WERI-Rb-1 (cell line): Measurements from ENCODE around the gene NT5DC3.

Source experiments
- DNase-seq: peaks from one replicate; pipeline ENCODE4 v3.0.0-alpha.2; 2020
- H3K27ac ChIP-seq: fragments of 250-450 bp; sonication (Bioruptor Pico); 2 replicates; pipeline ENCODE4 v1.5.1; 2020; ENCODE audit warnings: mild to moderate bottlenecking, moderate library complexity
- H3K27me3 ChIP-seq: fragments of 250-450 bp; sonication (Bioruptor Pico); 2 replicates; pipeline ENCODE4 v1.5.1; 2021; ENCODE audit warnings: mild to moderate bottlenecking, low read depth, moderate library complexity; ENCODE audit not compliant: insufficient read depth, severe bottlenecking
- H3K36me3 ChIP-seq: fragments of 250-450 bp; sonication (Bioruptor Pico); 2 replicates; pipeline ENCODE4 v1.5.1; 2020; ENCODE audit warnings: mild to moderate bottlenecking, moderate library complexity
- H3K4me3 ChIP-seq: 2 replicates; pipeline ENCODE4 v1.5.1; 2011; ENCODE audit warnings: low read depth, mild to moderate bottlenecking, control low read depth, low read length
- H3K9me3 ChIP-seq: fragments of 250-450 bp; sonication (Bioruptor Pico); 2 replicates; pipeline ENCODE4 v1.5.1; 2021; ENCODE audit warnings: mild to moderate bottlenecking, moderate library complexity; ENCODE audit not compliant: severe bottlenecking
- TF ChIP-seq, protein P1 (sequence below): IDR thresholded peaks from 2 replicates; pipeline ENCODE4 v1.5.1; 2011; ENCODE audit warnings: low read depth, mild to moderate bottlenecking, control low read depth, inconsistent platforms, low read length

The NT5DC3 gene

DNA sequence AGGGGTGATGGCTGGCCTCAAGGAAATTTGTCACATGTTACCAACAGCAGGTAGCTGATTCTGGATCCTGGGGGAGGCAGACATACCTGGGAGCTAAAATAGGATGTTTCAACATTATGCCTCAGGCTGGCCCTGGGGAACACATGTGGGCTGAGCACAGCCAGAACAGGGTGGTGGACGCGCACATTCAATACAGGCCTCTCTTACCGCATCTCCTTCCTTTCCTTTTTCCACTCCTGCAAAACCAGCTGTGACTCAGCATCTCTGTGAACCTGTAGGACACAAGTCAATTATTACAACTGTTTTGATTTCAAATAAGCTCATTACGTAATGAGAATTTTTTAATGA is 61.0 kb downstream of the NT5DC3 start:
- no peaks in the 10 kb centered on the region for H3K9me3 ChIP-seq
- H3K27me3 ChIP-seq: no peaks in the 10 kb centered on the region
- H3K27ac ChIP-seq: no peak overlapping the region
- no peak overlapping the region for H3K4me3 ChIP-seq
- DNase-seq: no peak
- TF ChIP-seq, protein P1, sequence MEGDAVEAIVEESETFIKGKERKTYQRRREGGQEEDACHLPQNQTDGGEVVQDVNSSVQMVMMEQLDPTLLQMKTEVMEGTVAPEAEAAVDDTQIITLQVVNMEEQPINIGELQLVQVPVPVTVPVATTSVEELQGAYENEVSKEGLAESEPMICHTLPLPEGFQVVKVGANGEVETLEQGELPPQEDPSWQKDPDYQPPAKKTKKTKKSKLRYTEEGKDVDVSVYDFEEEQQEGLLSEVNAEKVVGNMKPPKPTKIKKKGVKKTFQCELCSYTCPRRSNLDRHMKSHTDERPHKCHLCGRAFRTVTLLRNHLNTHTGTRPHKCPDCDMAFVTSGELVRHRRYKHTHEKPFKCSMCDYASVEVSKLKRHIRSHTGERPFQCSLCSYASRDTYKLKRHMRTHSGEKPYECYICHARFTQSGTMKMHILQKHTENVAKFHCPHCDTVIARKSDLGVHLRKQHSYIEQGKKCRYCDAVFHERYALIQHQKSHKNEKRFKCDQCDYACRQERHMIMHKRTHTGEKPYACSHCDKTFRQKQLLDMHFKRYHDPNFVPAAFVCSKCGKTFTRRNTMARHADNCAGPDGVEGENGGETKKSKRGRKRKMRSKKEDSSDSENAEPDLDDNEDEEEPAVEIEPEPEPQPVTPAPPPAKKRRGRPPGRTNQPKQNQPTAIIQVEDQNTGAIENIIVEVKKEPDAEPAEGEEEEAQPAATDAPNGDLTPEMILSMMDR: no peak
- H3K36me3 ChIP-seq: peaks cover 24% of the 10 kb centered on the region

DNA sequence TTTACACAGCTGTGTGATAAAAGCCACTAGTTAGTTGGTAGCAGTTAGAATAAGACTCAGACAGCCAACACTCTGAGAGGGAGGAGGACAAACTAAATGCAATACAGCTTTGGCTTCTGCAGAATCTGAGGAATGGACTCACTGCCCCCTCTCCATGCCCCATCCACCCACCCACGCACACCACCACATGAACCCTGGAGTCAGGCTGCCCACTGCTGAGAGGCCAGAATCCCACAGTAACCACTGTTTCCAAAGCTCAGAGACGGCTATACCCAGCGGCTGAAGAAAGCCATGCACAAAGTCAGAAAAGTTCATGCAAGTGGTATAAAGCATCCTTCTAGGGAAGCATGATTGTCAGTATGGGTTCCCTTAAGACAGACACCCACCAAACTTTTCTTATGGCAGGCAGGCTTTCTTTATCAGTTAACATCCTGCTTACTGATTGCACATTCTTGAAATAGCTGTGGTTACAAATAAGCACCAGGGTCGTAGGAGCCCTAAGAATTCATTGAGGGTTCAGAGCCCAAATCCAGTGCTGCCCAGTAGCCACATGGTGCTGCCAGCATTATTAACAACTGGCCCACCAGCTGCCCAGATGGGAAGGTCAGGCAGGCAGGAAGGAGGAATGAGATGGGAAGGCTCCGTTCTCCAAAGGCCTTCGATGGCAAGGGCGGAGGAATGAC is 61.5 kb downstream of the NT5DC3 start:
- Histone ChIP-seq H3K9me3 (no peaks in the 10 kb centered on the region), H3K27ac (no peak overlapping the region), H3K27me3 (no peaks in the 10 kb centered on the region), H3K36me3 (peaks cover 24% of the 10 kb centered on the region), H3K4me3 (no peak overlapping the region)
- no peak for DNase-seq
- TF ChIP-seq, protein P1: no peak

DNA sequence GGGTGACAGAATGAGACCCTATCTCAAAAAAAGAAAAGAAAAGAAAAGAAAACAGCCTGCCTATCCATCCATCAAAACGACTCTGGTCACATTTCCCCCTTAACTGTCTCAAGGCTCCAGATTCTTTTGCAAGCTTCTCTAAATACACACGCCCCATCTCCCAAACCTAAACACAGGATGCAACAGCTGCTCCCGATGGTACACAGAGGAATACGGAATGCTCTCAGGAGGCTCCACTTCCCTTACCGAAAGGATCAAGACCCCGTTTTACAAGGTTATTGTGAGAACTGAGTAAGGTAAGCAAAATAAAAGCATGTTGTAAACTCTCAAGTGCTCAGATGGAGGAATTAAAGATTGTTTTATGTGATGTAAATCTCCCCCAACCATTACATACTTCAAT is 62.3 kb downstream of the NT5DC3 start:
- no peaks in the 10 kb centered on the region for H3K9me3 ChIP-seq
- no peak for DNase-seq
- H3K27ac ChIP-seq: no peak overlapping the region
- H3K4me3 ChIP-seq: no peak overlapping the region
- H3K36me3 ChIP-seq: peaks cover 20% of the 10 kb centered on the region
- TF ChIP-seq, protein P1: no peak
- H3K27me3 ChIP-seq: no peaks in the 10 kb centered on the region

DNA sequence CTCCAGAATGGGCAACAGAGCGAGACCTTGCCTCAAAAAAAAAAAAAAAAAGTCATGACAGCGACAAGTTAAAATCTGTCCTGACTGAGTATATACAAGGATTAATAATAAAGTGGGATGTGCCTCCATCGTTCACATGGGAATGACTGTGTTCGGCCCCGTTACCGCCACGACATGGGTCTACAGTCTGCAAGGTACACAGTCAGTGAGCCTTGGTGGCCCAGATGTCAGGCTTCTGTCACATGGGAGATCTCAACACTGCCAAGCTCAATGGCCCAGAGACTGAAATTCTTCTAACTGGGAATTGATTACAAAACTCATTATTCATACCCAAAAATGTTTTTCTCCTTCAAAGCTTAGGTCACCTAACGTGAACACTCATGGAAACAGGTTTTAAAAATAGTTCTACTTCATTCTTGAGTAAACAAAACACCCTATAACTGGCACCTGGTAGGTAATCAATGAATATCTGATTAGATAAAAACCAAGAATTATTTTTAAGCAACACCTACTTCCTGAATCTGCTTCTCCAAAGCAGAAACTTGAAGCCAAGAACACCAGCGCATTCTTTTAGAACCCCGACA is 66.0 kb downstream of the NT5DC3 start:
- H3K36me3 ChIP-seq: peaks cover 18% of the 10 kb centered on the region
- no peak for DNase-seq
- H3K27me3 ChIP-seq: no peaks in the 10 kb centered on the region
- H3K4me3 ChIP-seq: no peak overlapping the region
- no peaks in the 10 kb centered on the region for H3K9me3 ChIP-seq
- H3K27ac ChIP-seq: no peak overlapping the region
- TF ChIP-seq, protein P1: no peak

DNA sequence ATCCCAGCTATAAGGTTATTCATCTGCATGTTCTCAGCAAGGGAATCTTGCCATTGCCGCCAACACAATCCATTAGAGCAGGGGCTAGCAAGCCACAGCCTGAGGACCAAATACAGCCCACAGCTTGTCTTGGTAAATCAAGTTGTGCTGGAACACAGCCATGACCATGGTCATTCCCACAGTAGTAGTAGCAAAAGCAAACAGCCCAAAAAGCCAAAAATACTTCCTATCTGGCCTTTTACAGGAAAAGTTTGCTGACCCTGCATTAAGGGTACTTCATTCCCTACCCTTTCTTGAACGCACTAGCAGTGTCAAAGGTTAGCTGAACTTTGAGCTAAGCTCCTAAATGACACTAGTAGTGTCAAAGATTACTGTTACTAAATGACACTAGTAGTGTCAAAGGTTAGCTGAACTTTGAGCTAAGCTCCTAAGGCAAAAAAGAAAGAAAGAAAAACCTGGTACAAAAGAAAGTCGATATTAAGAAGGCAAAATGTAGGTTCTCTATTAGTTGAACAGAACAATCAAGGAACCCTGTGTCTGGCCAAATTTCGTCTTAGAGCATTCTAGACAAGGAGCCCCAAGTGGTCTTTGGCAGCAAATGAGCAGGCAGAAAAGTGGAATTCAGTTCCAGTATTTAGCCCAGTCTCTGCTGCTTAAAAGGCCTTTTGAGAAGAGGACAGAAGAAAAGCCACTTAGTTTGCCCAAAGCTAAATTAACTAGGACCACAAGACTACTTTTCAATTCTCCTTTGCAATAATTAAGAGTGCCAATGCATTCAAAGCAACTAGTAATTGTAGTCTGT is 67.7 kb downstream of the NT5DC3 start:
- DNase-seq: no peak
- Histone ChIP-seq H3K36me3 (peaks cover 13% of the 10 kb centered on the region), H3K27me3 (no peaks in the 10 kb centered on the region), H3K27ac (no peak overlapping the region), H3K4me3 (no peak overlapping the region), H3K9me3 (no peaks in the 10 kb centered on the region)
- TF ChIP-seq, protein P1: no peak
